Measurements from ENCODE around the gene BCKDHA. TPM values are rescaled to one million over a fixed set of nuclear protein-coding genes. Genes with fewer than 3 reads are reported as not detected.

Gene BCKDHA
- polyA plus RNA-seq, 1 of the 3 experiments (the other 2 are of a cell fraction) = 30.9 TPM

- DNase-seq = no peak
- peaks cover 0 to 5% of the 10 kb centered on the region in 2 experiments for H3K36me3 ChIP-seq (replicated peaks in 1 of 2; ENCODE audit: control insufficient read depth in 1 of 2, insufficient read depth in 2 of 2, low read length in 1 of 2)
- H3K27me3 ChIP-seq (ENCODE audit: insufficient read depth) = no peaks in the 10 kb centered on the region
- H3K9me2 ChIP-seq = no peaks in the 10 kb centered on the region
- no peaks in the 10 kb centered on the region for H3F3A ChIP-seq (replicated peaks; ENCODE audit: insufficient read depth)
- no peak overlapping the region for H2AFZ ChIP-seq (ENCODE audit: low read depth)
- ChIA-PET CTCF (interaction anchor here (0.7 kb wide), 1 partner anchor 98 kb away, joined by 5 read pairs; no protein-coding TSS in a partner anchor), POLR2A (interaction anchor here (0.5 kb wide), 1 partner anchor 22 kb away, joined by 3 read pairs; no protein-coding TSS in a partner anchor)
- TF ChIP-seq SIN3A (IDR thresholded peaks at IDR 0.05; ENCODE audit: borderline replicate concordance, low read depth, low read length) (no peak), RAD21 (IDR thresholded peaks at IDR 0.05; ENCODE audit: low read length) (no peak), GATA2 (CRISPR knock-in tag; IDR thresholded peaks at IDR 0.05) (no peak), TAF1 (IDR thresholded peaks at IDR 0.05; ENCODE audit: borderline replicate concordance, low read depth, low read length) (no peak), CHD2 (IDR thresholded peaks at IDR 0.05; ENCODE audit: low read length, partially characterized antibody) (no peak), RXRA (IDR thresholded peaks at IDR 0.05; ENCODE audit: borderline replicate concordance, low read depth) (no peak), FOXM1 (IDR thresholded peaks at IDR 0.05; ENCODE audit: low read depth) (no peak), JUND (IDR thresholded peaks at IDR 0.05) (no peak), POLR2AphosphoS5 (IDR thresholded peaks at IDR 0.05; ENCODE audit: low read depth, low read length) (no peak)
- TF ChIP-seq, protein P1, sequence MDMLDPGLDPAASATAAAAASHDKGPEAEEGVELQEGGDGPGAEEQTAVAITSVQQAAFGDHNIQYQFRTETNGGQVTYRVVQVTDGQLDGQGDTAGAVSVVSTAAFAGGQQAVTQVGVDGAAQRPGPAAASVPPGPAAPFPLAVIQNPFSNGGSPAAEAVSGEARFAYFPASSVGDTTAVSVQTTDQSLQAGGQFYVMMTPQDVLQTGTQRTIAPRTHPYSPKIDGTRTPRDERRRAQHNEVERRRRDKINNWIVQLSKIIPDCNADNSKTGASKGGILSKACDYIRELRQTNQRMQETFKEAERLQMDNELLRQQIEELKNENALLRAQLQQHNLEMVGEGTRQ (IDR thresholded peaks at IDR 0.05; ENCODE audit: borderline replicate concordance, low read depth, low read length) = no peak
- H3K4me1 ChIP-seq (ENCODE audit: control insufficient read depth in 1 of 2, insufficient read depth in 2 of 2, low read depth in 1 of 2, low read length in 1 of 2) = peaks cover 0 to 12% of the 10 kb centered on the region in 2 experiments; a peak in 1 of 4 replicates
- no peaks in the 10 kb centered on the region for H4K20me1 ChIP-seq (ENCODE audit: insufficient read depth)
- H3K9ac ChIP-seq = no peak overlapping the region
- no peak overlapping the region for H3K4me3 ChIP-seq (ENCODE audit: low read depth in 2 of 2, low read length in 1 of 2)
- H3K27ac ChIP-seq (ENCODE audit: low read depth in 2 of 2, low read length in 1 of 2) = no peak overlapping the region
- H3K79me2 ChIP-seq (ENCODE audit: insufficient read depth) = no peaks in the 10 kb centered on the region
- H3K4me2 ChIP-seq = no peak overlapping the region
- H3K9me3 ChIP-seq = no peaks in the 10 kb centered on the region
- 82% methylated on average over 4 of the region's 4 CpGs for WGBS (ENCODE audit: low lambda C conversion rate)
These were observed 9.7 kb downstream of the BCKDHA start for GRCh38 chr19:41407271-41407670.

- Histone ChIP-seq H3K9ac (no peak overlapping the region), H3K27ac (ENCODE audit: low read depth in 2 of 2, low read length in 1 of 2) (no peak overlapping the region), H3K9me3 (no peaks in the 10 kb centered on the region), H3K9me2 (no peaks in the 10 kb centered on the region), H3K79me2 (ENCODE audit: insufficient read depth) (no peaks in the 10 kb centered on the region), H3F3A (replicated peaks; ENCODE audit: insufficient read depth) (no peaks in the 10 kb centered on the region), H3K27me3 (ENCODE audit: insufficient read depth) (no peaks in the 10 kb centered on the region), H4K20me1 (ENCODE audit: insufficient read depth) (no peaks in the 10 kb centered on the region), H3K4me2 (no peak overlapping the region), H3K4me1 (ENCODE audit: control insufficient read depth in 1 of 2, insufficient read depth in 2 of 2, low read depth in 1 of 2, low read length in 1 of 2) (peaks cover 0 to 12% of the 10 kb centered on the region in 2 experiments; a peak in 1 of 4 replicates), H3K36me3 (replicated peaks in 1 of 2; ENCODE audit: control insufficient read depth in 1 of 2, insufficient read depth in 2 of 2, low read length in 1 of 2) (peaks cover 0 to 6% of the 10 kb centered on the region in 2 experiments), H2AFZ (ENCODE audit: low read depth) (no peak overlapping the region), H3K4me3 (ENCODE audit: low read depth in 2 of 2, low read length in 1 of 2) (no peak overlapping the region)
- no peak for TF ChIP-seq FOXJ3 (CRISPR knock-in tag; IDR thresholded peaks at IDR 0.05)
- TF ChIP-seq, protein P2, sequence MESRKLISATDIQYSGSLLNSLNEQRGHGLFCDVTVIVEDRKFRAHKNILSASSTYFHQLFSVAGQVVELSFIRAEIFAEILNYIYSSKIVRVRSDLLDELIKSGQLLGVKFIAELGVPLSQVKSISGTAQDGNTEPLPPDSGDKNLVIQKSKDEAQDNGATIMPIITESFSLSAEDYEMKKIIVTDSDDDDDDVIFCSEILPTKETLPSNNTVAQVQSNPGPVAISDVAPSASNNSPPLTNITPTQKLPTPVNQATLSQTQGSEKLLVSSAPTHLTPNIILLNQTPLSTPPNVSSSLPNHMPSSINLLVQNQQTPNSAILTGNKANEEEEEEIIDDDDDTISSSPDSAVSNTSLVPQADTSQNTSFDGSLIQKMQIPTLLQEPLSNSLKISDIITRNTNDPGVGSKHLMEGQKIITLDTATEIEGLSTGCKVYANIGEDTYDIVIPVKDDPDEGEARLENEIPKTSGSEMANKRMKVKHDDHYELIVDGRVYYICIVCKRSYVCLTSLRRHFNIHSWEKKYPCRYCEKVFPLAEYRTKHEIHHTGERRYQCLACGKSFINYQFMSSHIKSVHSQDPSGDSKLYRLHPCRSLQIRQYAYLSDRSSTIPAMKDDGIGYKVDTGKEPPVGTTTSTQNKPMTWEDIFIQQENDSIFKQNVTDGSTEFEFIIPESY (IDR thresholded peaks at IDR 0.05; ENCODE audit: borderline replicate concordance, low read depth) = no peak
- no peak for TF ChIP-seq TAF1 (IDR thresholded peaks at IDR 0.05; ENCODE audit: borderline replicate concordance, low read depth, low read length)
- no peak for TF ChIP-seq IRF3 (IDR thresholded peaks at IDR 0.05; ENCODE audit: low read depth, low read length)
- TF ChIP-seq RXRA (IDR thresholded peaks at IDR 0.05; ENCODE audit: borderline replicate concordance, low read depth) = no peak
- no peak for TF ChIP-seq NFIC (IDR thresholded peaks at IDR 0.05; ENCODE audit: borderline replicate concordance)
- TF ChIP-seq MEF2A (IDR thresholded peaks at IDR 0.05; ENCODE audit: borderline replicate concordance, low read depth) = no peak
- no peak for TF ChIP-seq RFX5 (IDR thresholded peaks at IDR 0.05; ENCODE audit: low read length)
- no peak for TF ChIP-seq USF1 (IDR thresholded peaks at IDR 0.05; ENCODE audit: borderline replicate concordance, low read depth)
- no peak for TF ChIP-seq REST (IDR thresholded peaks at IDR 0.05; ENCODE audit: low read depth, low read length)
- no peak for DNase-seq
- ChIA-PET POLR2A (interaction anchor here (1.1 kb wide), 1 partner anchor 45 kb away, joined by 3 read pairs; the partner anchor contains the start of gene B9D2), CTCF (interaction anchor here (0.6 to 1.3 kb wide), 3 partner anchors 41 to 1905 kb away, joined by 3 to 5 read pairs (median 3); no protein-coding TSS in a partner anchor)
- WGBS (ENCODE audit: low lambda C conversion rate) = 75% methylated on average over 4 of the region's 4 CpGs
These were observed 10.6 kb downstream of the BCKDHA start for GRCh38 chr19:41408256-41408655.
